ENCODE data around the gene UBQLN4. TPM values are rescaled to one million over a fixed set of nuclear protein-coding genes. Genes with fewer than 3 reads are reported as not detected.

UBQLN4 gene
- total RNA-seq, 1 donor, result 13.0 TPM

DNA sequence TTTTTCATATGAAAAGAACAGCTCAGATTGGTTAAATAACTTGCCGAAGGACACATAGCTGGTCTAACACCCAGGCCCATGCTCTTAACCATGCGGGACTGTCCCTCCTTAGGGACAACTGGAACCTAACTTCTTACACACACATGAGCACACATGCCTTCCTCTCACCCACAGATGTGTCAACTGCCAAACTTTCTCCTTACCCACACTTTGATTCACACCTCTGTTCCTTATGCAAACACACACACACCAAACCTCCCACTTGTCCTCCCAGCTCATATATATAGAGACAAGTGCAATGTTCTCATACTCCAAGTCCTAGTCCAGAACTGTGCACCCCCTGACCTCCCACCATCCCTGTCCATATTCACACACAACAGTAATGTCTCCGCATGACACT lies 11.6 kb upstream of the UBQLN4 start:
- no peak overlapping the region for H3K4me3 ChIP-seq (ENCODE audit: insufficient read depth, low read length)
- TF ChIP-seq CTCF (IDR thresholded peaks at IDR 0.05; ENCODE audit: extremely low read depth, low read depth, low read length), result no peak
- no peaks in the 10 kb centered on the region for H3K9me3 ChIP-seq (ENCODE audit: low read depth, low read length)
- H3K27ac ChIP-seq (ENCODE audit: low read depth, low read length), result no peak overlapping the region
- no peak overlapping the region for H2AFZ ChIP-seq (ENCODE audit: low read length)
- no peaks in the 10 kb centered on the region for H3K36me3 ChIP-seq (ENCODE audit: insufficient read depth, low read length)
- no peak overlapping the region for H3K4me2 ChIP-seq (ENCODE audit: insufficient read depth, low read length)
- H3K4me1 ChIP-seq (ENCODE audit: insufficient read depth, low read length), result no peaks in the 10 kb centered on the region
- H3K79me2 ChIP-seq (ENCODE audit: insufficient read depth, low read length), result no peaks in the 10 kb centered on the region
- no peak for DNase-seq (ENCODE audit: insufficient read length, low spot score, missing footprints)
- no peaks in the 10 kb centered on the region for H3K27me3 ChIP-seq (ENCODE audit: insufficient read depth, low read length)
- H4K20me1 ChIP-seq (ENCODE audit: insufficient read depth, low read length), result no peaks in the 10 kb centered on the region

DNA sequence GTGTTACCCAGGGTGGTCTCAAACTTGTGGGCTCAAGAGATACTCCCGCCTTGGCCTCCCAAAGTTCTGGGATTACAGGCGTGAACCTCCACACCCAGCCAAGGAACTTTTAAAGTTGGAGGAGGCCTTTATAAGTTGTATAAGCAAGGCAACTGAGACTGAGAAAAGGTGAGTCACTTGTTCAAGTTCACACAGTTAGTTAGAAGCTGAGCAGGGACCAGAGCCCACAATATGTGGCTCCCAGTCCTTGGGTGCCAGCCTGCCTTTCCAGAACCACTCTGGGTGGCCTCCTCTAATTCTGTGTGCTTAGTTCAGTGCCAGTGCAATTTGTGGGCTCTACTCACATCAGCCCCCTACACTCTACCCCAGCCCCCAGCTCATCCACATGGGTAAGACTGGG lies 11.0 kb upstream of the UBQLN4 start:
- Histone ChIP-seq H3K27ac (ENCODE audit: low read depth, low read length) (no peak overlapping the region), H3K4me2 (ENCODE audit: insufficient read depth, low read length) (no peak overlapping the region), H3K27me3 (ENCODE audit: insufficient read depth, low read length) (no peaks in the 10 kb centered on the region), H3K9me3 (ENCODE audit: low read depth, low read length) (no peaks in the 10 kb centered on the region), H3K4me3 (ENCODE audit: insufficient read depth, low read length) (no peak overlapping the region), H3K79me2 (ENCODE audit: insufficient read depth, low read length) (no peaks in the 10 kb centered on the region), H3K4me1 (ENCODE audit: insufficient read depth, low read length) (no peaks in the 10 kb centered on the region), H2AFZ (ENCODE audit: low read length) (no peak overlapping the region), H3K36me3 (ENCODE audit: insufficient read depth, low read length) (no peaks in the 10 kb centered on the region), H4K20me1 (ENCODE audit: insufficient read depth, low read length) (no peaks in the 10 kb centered on the region)
- DNase-seq (ENCODE audit: insufficient read length, low spot score, missing footprints), result peak; percentile 81
- no peak for TF ChIP-seq CTCF (IDR thresholded peaks at IDR 0.05; ENCODE audit: extremely low read depth, low read depth, low read length)

- Histone ChIP-seq H2AFZ (ENCODE audit: low read length) (no peak overlapping the region), H3K4me1 (ENCODE audit: insufficient read depth, low read length) (no peaks in the 10 kb centered on the region), H3K4me3 (ENCODE audit: insufficient read depth, low read length) (no peak overlapping the region), H3K4me2 (ENCODE audit: insufficient read depth, low read length) (no peak overlapping the region), H3K79me2 (ENCODE audit: insufficient read depth, low read length) (no peaks in the 10 kb centered on the region), H3K36me3 (ENCODE audit: insufficient read depth, low read length) (no peaks in the 10 kb centered on the region), H3K9me3 (ENCODE audit: low read depth, low read length) (no peaks in the 10 kb centered on the region), H3K27ac (ENCODE audit: low read depth, low read length) (no peak overlapping the region), H3K27me3 (ENCODE audit: insufficient read depth, low read length) (no peaks in the 10 kb centered on the region), H4K20me1 (ENCODE audit: insufficient read depth, low read length) (no peaks in the 10 kb centered on the region)
- TF ChIP-seq CTCF (IDR thresholded peaks at IDR 0.05; ENCODE audit: extremely low read depth, low read depth, low read length), result no peak
- peak; percentile 34 for DNase-seq (ENCODE audit: insufficient read length, low spot score, missing footprints)
These were observed 10.3 kb upstream of the UBQLN4 start for GRCh38 chr1:156063997-156064285.

DNA sequence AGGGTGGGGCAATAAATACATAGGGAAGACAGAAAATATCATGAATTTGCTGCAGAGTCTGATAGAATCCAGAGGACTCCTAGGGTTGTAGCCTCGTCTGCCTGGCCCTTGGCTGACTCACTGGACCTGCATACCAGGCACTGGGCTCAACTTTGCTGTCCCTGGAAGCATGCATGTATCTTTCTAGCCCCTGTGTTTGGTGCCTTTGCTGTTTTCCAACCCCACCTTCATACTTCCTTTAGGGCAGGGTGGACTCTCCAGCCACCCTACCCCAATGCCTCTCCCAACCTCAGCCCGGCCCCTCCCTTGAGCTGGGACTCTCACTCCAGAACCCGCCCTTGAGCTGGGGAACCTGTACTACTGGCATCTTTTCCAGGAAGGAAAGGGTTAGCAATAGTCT lies 8.6 kb upstream of the UBQLN4 start:
- Histone ChIP-seq H3K4me1 (ENCODE audit: insufficient read depth, low read length) (no peaks in the 10 kb centered on the region), H3K79me2 (ENCODE audit: insufficient read depth, low read length) (no peaks in the 10 kb centered on the region), H3K4me2 (ENCODE audit: insufficient read depth, low read length) (no peak overlapping the region), H3K36me3 (ENCODE audit: insufficient read depth, low read length) (peaks cover 9% of the 10 kb centered on the region), H4K20me1 (ENCODE audit: insufficient read depth, low read length) (no peaks in the 10 kb centered on the region), H3K27ac (ENCODE audit: low read depth, low read length) (no peak overlapping the region), H3K4me3 (ENCODE audit: insufficient read depth, low read length) (no peak overlapping the region), H2AFZ (ENCODE audit: low read length) (no peak overlapping the region), H3K27me3 (ENCODE audit: insufficient read depth, low read length) (no peaks in the 10 kb centered on the region), H3K9me3 (ENCODE audit: low read depth, low read length) (no peaks in the 10 kb centered on the region)
- peak; percentile 87 for DNase-seq (ENCODE audit: insufficient read length, low spot score, missing footprints)
- TF ChIP-seq CTCF (IDR thresholded peaks at IDR 0.05; ENCODE audit: extremely low read depth, low read depth, low read length), result no peak
